Panc1 (cell line): Measurements from ENCODE around the gene ALG9.

Experiments
- POLR2AphosphoS5 ChIP-seq: IDR thresholded peaks from 2 replicates; pipeline ENCODE4 v1.6.1; 2012; ENCODE audit warnings: mild to moderate bottlenecking, low read depth, low read length, moderate library complexity
- TCF7L2 ChIP-seq: IDR thresholded peaks from 2 replicates; pipeline ENCODE4 v1.6.1; 2011; ENCODE audit warnings: mild to moderate bottlenecking, low read depth, low read length, inconsistent platforms
- TF ChIP-seq, protein P1 (sequence below): fragments of 450-650 bp; IDR thresholded peaks from 2 replicates; pipeline ENCODE4 v1.5.1; 2017; ENCODE audit warnings: mild to moderate bottlenecking
- TF ChIP-seq, protein P2 (sequence below), 2 experiments: IDR thresholded peaks; 2 replicates each; pipeline ENCODE4 v1.6.1; 2011 to 2012; ENCODE audit warnings: low read depth in 2 of 2, control low read depth in 1 of 2, low read length in 1 of 2, mild to moderate bottlenecking in 1 of 2, moderate library complexity in 1 of 2; ENCODE audit not compliant: insufficient read depth in 1 of 2

DNA sequence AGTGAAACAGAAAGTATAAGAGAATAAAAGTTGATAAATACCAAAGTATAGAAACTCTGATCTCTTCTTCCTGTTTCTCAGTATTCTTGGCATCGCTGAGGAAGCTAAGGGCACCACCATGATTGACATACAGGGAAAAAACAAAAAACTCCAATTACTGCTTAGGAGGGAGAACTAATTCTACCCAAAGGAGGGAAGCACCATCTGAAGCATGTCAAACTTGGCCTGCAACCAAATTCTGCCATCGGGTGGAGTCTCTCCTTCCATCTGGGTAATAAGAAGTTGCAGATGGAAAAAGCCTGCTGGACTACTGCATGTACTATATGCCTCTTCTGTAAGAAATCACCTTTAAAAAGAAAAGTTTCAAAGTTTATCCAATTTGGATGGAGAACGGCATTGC is 74.7 kb downstream of the ALG9 start:
- TF ChIP-seq, protein P1, sequence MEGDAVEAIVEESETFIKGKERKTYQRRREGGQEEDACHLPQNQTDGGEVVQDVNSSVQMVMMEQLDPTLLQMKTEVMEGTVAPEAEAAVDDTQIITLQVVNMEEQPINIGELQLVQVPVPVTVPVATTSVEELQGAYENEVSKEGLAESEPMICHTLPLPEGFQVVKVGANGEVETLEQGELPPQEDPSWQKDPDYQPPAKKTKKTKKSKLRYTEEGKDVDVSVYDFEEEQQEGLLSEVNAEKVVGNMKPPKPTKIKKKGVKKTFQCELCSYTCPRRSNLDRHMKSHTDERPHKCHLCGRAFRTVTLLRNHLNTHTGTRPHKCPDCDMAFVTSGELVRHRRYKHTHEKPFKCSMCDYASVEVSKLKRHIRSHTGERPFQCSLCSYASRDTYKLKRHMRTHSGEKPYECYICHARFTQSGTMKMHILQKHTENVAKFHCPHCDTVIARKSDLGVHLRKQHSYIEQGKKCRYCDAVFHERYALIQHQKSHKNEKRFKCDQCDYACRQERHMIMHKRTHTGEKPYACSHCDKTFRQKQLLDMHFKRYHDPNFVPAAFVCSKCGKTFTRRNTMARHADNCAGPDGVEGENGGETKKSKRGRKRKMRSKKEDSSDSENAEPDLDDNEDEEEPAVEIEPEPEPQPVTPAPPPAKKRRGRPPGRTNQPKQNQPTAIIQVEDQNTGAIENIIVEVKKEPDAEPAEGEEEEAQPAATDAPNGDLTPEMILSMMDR, result no peak
- TF ChIP-seq, protein P2, sequence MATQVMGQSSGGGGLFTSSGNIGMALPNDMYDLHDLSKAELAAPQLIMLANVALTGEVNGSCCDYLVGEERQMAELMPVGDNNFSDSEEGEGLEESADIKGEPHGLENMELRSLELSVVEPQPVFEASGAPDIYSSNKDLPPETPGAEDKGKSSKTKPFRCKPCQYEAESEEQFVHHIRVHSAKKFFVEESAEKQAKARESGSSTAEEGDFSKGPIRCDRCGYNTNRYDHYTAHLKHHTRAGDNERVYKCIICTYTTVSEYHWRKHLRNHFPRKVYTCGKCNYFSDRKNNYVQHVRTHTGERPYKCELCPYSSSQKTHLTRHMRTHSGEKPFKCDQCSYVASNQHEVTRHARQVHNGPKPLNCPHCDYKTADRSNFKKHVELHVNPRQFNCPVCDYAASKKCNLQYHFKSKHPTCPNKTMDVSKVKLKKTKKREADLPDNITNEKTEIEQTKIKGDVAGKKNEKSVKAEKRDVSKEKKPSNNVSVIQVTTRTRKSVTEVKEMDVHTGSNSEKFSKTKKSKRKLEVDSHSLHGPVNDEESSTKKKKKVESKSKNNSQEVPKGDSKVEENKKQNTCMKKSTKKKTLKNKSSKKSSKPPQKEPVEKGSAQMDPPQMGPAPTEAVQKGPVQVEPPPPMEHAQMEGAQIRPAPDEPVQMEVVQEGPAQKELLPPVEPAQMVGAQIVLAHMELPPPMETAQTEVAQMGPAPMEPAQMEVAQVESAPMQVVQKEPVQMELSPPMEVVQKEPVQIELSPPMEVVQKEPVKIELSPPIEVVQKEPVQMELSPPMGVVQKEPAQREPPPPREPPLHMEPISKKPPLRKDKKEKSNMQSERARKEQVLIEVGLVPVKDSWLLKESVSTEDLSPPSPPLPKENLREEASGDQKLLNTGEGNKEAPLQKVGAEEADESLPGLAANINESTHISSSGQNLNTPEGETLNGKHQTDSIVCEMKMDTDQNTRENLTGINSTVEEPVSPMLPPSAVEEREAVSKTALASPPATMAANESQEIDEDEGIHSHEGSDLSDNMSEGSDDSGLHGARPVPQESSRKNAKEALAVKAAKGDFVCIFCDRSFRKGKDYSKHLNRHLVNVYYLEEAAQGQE (IDR thresholded peaks at IDR 0.05; ENCODE audit: insufficient read depth in 1 of 2, low read depth in 2 of 2, low read length in 1 of 2), result no peak
- TF ChIP-seq POLR2AphosphoS5 (no peak), TCF7L2 (no peak)
